HepG2 (cell line): ENCODE measurements around the gene GNRH2. TPM values are rescaled to one million over a fixed set of nuclear protein-coding genes. Genes with fewer than 3 reads are reported as not detected.

Source experiments
- CHD4 ChIP-seq: fragments of 200-600 bp; sonication (generic); IDR thresholded peaks from 2 replicates; pipeline ENCODE4 v1.7.0; 2017; ENCODE audit warnings: mild to moderate bottlenecking, low read length, borderline replicate concordance
- ETV5 ChIP-seq: IDR thresholded peaks from 2 replicates; pipeline ENCODE4 v1.6.1; 2018; ENCODE audit warnings: missing biosample characterization, missing genetic modification reagents, inconsistent platforms, borderline replicate concordance
- FOSL2 ChIP-seq: sonication (generic); formaldehyde crosslinking; IDR thresholded peaks from 2 replicates; pipeline ENCODE4 v1.4.0; 2020; ENCODE audit warnings: missing genetic modification reagents
- KDM3A ChIP-seq: IDR thresholded peaks from 2 replicates; pipeline ENCODE4 v1.6.1; 2018; ENCODE audit warnings: low read depth, missing compliant biosample characterization
- NCOR1 ChIP-seq: fragments of 200-600 bp; sonication (generic); IDR thresholded peaks from 2 replicates; pipeline ENCODE4 v1.7.0; 2017; ENCODE audit warnings: antibody characterized with exemption, low read length, borderline replicate concordance
- NFE2 ChIP-seq: sonication (generic); formaldehyde crosslinking; IDR thresholded peaks from 2 replicates; pipeline ENCODE4 v1.4.0; 2020; ENCODE audit warnings: missing genetic modification reagents
- NPAS2 ChIP-seq: sonication (generic); formaldehyde crosslinking; IDR thresholded peaks from 2 replicates; pipeline ENCODE4 v1.8.0; 2022; ENCODE audit warnings: mild to moderate bottlenecking, missing genetic modification reagents, borderline replicate concordance
- PAX8 ChIP-seq: sonication (generic); formaldehyde crosslinking; IDR thresholded peaks from 2 replicates; pipeline ENCODE4 v1.8.0; 2022; ENCODE audit warnings: mild to moderate bottlenecking, missing genetic modification reagents, borderline replicate concordance
- POLR2A ChIP-seq, 2 experiments: IDR thresholded peaks; 2 replicates each; pipeline ENCODE4 v1.6.1; 2011; ENCODE audit warnings: low read depth in 2 of 2, low read length in 2 of 2, mild to moderate bottlenecking in 1 of 2, moderate library complexity in 1 of 2; ENCODE audit not compliant: insufficient read depth in 1 of 2
- ZNF101 ChIP-seq: sonication (generic); formaldehyde crosslinking; IDR thresholded peaks from 2 replicates; pipeline ENCODE4 v1.4.0; 2020; ENCODE audit warnings: mild to moderate bottlenecking, low read depth, missing genetic modification reagents, borderline replicate concordance
- ZNF20 ChIP-seq: sonication (generic); formaldehyde crosslinking; IDR thresholded peaks from 2 replicates; pipeline ENCODE4 v1.4.0; 2020; ENCODE audit warnings: mild to moderate bottlenecking, moderate library complexity, missing genetic modification reagents
- ZNF282 ChIP-seq: fragments of 450-650 bp; IDR thresholded peaks from 2 replicates; pipeline ENCODE4 v1.6.1; 2018; ENCODE audit not compliant: partially characterized antibody
- ZNF33B ChIP-seq: sonication (generic); formaldehyde crosslinking; IDR thresholded peaks from 2 replicates; pipeline ENCODE4 v1.5.1; 2020; ENCODE audit warnings: mild to moderate bottlenecking, missing genetic modification reagents
- ZNF550 ChIP-seq: sonication (generic); formaldehyde crosslinking; IDR thresholded peaks from 2 replicates; pipeline ENCODE4 v1.4.0; 2020; ENCODE audit warnings: mild to moderate bottlenecking, missing genetic modification reagents, borderline replicate concordance
- ZNF609 ChIP-seq: sonication (generic); formaldehyde crosslinking; IDR thresholded peaks from 2 replicates; pipeline ENCODE4 v1.4.0; 2020; ENCODE audit warnings: mild to moderate bottlenecking, missing genetic modification reagents, borderline replicate concordance
- polyA plus RNA-seq, 8 experiments: library from polyadenylated mRNA; depleted of rRNA in 3 of 8; stranded (reverse) in 7 of 8; unstranded in 1 of 8; fragments of >200 nt; fragmentation: Illumina TruSeq in 4 of 8; extraction: Trizol in 4 of 8; gene quantifications; 2 replicates each; pipeline versions ENCODE4 v1.2.1 to v1.2.3, GENCODE V29; 2011 to 2016; ENCODE audit warnings: low read depth in 4 of 8, missing spikeins in 1 of 8, mixed read lengths in 1 of 8; ENCODE audit not compliant: insufficient read depth in 1 of 8
- total RNA-seq, 5 experiments: library from RNA; depleted of rRNA; stranded (reverse); fragments of >200 nt; fragmentation: Illumina TruSeq; extraction: Trizol; gene quantifications; 2 replicates each; pipeline ENCODE4 v1.2.3, GENCODE V29; 2016; ENCODE audit warnings: low read depth in 1 of 5
- TF ChIP-seq, protein P1 (sequence below), 2 experiments: IDR thresholded peaks; 2 replicates each; pipeline ENCODE4 v1.6.1; 2011 to 2012; ENCODE audit warnings: low read length in 2 of 2, borderline replicate concordance in 1 of 2, low read depth in 1 of 2, mild to moderate bottlenecking in 1 of 2, moderate library complexity in 1 of 2
- TF ChIP-seq, protein P2 (sequence below): sonication (generic); formaldehyde crosslinking; IDR thresholded peaks from 2 replicates; pipeline ENCODE4 v1.5.0; 2020; ENCODE audit warnings: missing genetic modification reagents

The GNRH2 gene
- total and polyA plus RNA-seq, 2 of the 13 experiments (the other 11 are each of a cell fraction or from before 2014, with no cell fraction given), result 0.28 TPM; not detected in 1

- TF ChIP-seq ZNF282 (no peak), NPAS2 (CRISPR knock-in tag) (no peak), NCOR1 (peak; percentile 36; the same call in 1 of the 2 replicates), FOSL2 (CRISPR knock-in tag) (no peak), ZNF550 (CRISPR knock-in tag) (peak; percentile 12; the same call in 1 of the 2 replicates), ZNF609 (no peak), PAX8 (CRISPR knock-in tag) (no peak), ZNF101 (CRISPR knock-in tag) (no peak), KDM3A (no peak), POLR2A (IDR thresholded peaks at IDR 0.05; ENCODE audit: insufficient read depth in 1 of 2, low read depth in 2 of 2, low read length in 2 of 2) (no peak), ZNF20 (CRISPR knock-in tag) (no peak), ETV5 (CRISPR knock-in tag) (no peak), CHD4 (no peak), NFE2 (CRISPR knock-in tag) (no peak), ZNF33B (CRISPR knock-in tag) (no peak)
- TF ChIP-seq, protein P1, sequence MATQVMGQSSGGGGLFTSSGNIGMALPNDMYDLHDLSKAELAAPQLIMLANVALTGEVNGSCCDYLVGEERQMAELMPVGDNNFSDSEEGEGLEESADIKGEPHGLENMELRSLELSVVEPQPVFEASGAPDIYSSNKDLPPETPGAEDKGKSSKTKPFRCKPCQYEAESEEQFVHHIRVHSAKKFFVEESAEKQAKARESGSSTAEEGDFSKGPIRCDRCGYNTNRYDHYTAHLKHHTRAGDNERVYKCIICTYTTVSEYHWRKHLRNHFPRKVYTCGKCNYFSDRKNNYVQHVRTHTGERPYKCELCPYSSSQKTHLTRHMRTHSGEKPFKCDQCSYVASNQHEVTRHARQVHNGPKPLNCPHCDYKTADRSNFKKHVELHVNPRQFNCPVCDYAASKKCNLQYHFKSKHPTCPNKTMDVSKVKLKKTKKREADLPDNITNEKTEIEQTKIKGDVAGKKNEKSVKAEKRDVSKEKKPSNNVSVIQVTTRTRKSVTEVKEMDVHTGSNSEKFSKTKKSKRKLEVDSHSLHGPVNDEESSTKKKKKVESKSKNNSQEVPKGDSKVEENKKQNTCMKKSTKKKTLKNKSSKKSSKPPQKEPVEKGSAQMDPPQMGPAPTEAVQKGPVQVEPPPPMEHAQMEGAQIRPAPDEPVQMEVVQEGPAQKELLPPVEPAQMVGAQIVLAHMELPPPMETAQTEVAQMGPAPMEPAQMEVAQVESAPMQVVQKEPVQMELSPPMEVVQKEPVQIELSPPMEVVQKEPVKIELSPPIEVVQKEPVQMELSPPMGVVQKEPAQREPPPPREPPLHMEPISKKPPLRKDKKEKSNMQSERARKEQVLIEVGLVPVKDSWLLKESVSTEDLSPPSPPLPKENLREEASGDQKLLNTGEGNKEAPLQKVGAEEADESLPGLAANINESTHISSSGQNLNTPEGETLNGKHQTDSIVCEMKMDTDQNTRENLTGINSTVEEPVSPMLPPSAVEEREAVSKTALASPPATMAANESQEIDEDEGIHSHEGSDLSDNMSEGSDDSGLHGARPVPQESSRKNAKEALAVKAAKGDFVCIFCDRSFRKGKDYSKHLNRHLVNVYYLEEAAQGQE (IDR thresholded peaks at IDR 0.05; ENCODE audit: borderline replicate concordance in 1 of 2, low read depth in 1 of 2, low read length in 2 of 2), result 0 out of 4 replicates have a peak, but pooled peaks of 1 of the 2 experiments have one; percentile 26
- TF ChIP-seq, protein P2, sequence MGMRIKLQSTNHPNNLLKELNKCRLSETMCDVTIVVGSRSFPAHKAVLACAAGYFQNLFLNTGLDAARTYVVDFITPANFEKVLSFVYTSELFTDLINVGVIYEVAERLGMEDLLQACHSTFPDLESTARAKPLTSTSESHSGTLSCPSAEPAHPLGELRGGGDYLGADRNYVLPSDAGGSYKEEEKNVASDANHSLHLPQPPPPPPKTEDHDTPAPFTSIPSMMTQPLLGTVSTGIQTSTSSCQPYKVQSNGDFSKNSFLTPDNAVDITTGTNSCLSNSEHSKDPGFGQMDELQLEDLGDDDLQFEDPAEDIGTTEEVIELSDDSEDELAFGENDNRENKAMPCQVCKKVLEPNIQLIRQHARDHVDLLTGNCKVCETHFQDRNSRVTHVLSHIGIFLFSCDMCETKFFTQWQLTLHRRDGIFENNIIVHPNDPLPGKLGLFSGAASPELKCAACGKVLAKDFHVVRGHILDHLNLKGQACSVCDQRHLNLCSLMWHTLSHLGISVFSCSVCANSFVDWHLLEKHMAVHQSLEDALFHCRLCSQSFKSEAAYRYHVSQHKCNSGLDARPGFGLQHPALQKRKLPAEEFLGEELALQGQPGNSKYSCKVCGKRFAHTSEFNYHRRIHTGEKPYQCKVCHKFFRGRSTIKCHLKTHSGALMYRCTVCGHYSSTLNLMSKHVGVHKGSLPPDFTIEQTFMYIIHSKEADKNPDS (CRISPR knock-in tag), result no peak
Measured at GRCh38 chr20:3045042-3045815, 1.8 kb downstream of the GNRH2 start (continued).
